Esophagus squamous epithelium (tissue), 5 donors: ENCODE measurements around the gene LARP4. TPM values are rescaled to one million over a fixed set of nuclear protein-coding genes. Genes with fewer than 3 reads are reported as not detected.
A peak's percentile ranks its signal among the peaks of the same experiment; 100 is the strongest.

Experiments
- DNase-seq: peaks from one replicate; lab custom pipeline; 2025; lab: John Stamatoyannopoulos, UW
- H3K27ac ChIP-seq, 4 donors: fragments of 200-600 bp; sonication (generic); one replicate each; pipeline ENCODE4 v1.5.1; 2016 to 2019; ENCODE audit warnings: mild to moderate bottlenecking in 1 of 4
- H3K27me3 ChIP-seq, 4 donors: fragments of 200-600 bp; sonication (generic); 1 replicate in 3 of 4; 2 replicates in 1 of 4; pipeline versions ENCODE4 v1.5.1 to v1.6.0; 2017 to 2021; ENCODE audit warnings: antibody characterized with exemption in 1 of 4
- H3K36me3 ChIP-seq, 3 donors: fragments of 200-600 bp; sonication (generic); one replicate each; pipeline ENCODE4 v1.5.1; 2016 to 2019
- H3K4me1 ChIP-seq, 3 donors: fragments of 200-600 bp; sonication (generic); one replicate each; pipeline ENCODE4 v1.5.1; 2017 to 2019
- H3K4me3 ChIP-seq, 4 donors: fragments of 200-600 bp; sonication (generic); 1 replicate in 3 of 4; 2 replicates in 1 of 4; pipeline ENCODE4 v1.5.1; 2016 to 2019; ENCODE audit warnings: mild to moderate bottlenecking in 2 of 4, moderate library complexity in 1 of 4
- H3K9me3 ChIP-seq, 3 donors: fragments of 200-600 bp; sonication (generic); one replicate each; pipeline ENCODE4 v1.5.1; 2016 to 2019
- POLR2A ChIP-seq, 4 donors: fragments of 450-650 bp; IDR thresholded peaks; one replicate each; pipeline ENCODE4 v1.6.1; 2017; ENCODE audit warnings: antibody characterized with exemption in 4 of 4, mild to moderate bottlenecking in 4 of 4, moderate library complexity in 3 of 4
- WGBS, 2 donors: methylation state at CpG; one replicate each; pipeline ENCODE4 v1.1.5; 2018; 5-methylcytosine and 5-hydroxymethylcytosine counted together
- intact Hi-C: fragments of 100-400 bp; cut with DNase I; formaldehyde crosslinking; loops from one replicate; pipeline ENCODE4 v1.15.0; 2022
- total RNA-seq, 4 donors: library from RNA; depleted of rRNA; stranded (reverse); fragments of >200 nt; gene quantifications; one replicate each; pipeline ENCODE4 v1.1.0, GENCODE V29; 2016
- TF ChIP-seq, protein P1 (sequence below), 6 experiments: fragments of 450-650 bp in 4 of 6; fragments of 200-600 bp in 2 of 6; sonication (generic) in 2 of 6; IDR thresholded peaks; one replicate each; pipeline ENCODE4 v1.5.1; 2016 to 2019; ENCODE audit warnings: antibody characterized with exemption in 6 of 6, mild to moderate bottlenecking in 4 of 6, moderate library complexity in 4 of 6
- donor health status: DM: yes; HTN: yes; CAD: no.

Gene LARP4
- total RNA-seq, result 10 to 100 TPM; 22.7 to 36.0 (median 29.6) TPM

DNA sequence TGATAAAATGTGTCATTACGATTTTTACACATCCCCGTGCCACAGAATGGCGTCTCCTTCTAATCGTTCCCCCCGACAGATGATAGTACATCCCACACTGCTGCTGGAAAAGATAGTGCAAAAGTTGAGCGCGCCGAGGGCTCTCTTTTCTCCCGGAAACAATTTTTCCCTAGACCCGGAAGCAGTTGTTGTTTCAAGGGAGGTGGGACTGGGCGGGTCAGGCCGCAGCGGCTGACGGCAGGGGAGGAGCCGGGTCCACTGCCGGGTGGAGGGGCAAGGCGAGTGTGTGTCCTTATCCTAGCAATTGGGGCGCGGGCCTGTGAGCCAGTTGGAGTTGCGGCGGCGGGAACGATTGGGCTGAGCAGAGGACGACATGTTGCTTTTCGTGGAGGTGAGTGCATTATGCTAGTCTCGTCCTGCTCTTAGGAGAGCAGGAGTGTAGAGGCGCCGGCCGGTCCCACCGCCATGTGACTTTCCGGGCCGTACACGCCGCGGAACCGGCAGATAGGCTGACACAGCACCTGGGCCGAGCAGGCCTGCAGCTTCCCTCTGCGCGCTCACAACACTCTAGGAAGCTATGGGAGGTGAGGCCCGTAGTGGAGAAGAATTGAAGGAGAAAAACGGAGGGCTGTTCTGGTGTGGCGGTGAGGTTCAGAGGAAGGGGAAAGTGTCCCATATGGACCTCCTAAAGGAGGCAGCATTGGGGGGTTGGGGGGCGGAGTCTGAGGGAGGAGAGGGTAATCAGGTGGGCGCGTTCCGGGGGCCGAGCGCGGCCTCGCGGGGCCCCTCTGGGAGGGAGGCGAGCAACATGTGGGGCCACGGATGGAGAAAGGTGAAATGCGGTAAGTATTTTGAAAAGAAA lies at the start of gene LARP4:
Gene LARP4 (plus strand): TSS at position 248 of the 862 bp plus-strand sequence. CDS start 126 bp downstream, at position 374.
- Histone ChIP-seq H3K4me3 (peak within 1 kb of the TSS; percentile 71 to 84 (median 82)), H3K27me3 (no peaks in the 10 kb centered on the region), H3K9me3 (no peaks in the 10 kb centered on the region), H3K4me1 (peaks cover 0 to 45% (median 28%) of the 10 kb centered on the region in 3 donors), H3K27ac (peak within 1 kb of the TSS; percentile 93 to 96 (median 96)), H3K36me3 (no peaks in the 10 kb centered on the region)
- intact Hi-C loops, result no loop called here
- 0 to 1% methylated on average over 22 to 42 of the region's 54 CpGs for WGBS, 2 donors
- TF ChIP-seq POLR2A (IDR thresholded peaks at IDR 0.05), result peak in 3 of 4 donors; percentile 54 to 93 (median 93)
- TF ChIP-seq, protein P1, sequence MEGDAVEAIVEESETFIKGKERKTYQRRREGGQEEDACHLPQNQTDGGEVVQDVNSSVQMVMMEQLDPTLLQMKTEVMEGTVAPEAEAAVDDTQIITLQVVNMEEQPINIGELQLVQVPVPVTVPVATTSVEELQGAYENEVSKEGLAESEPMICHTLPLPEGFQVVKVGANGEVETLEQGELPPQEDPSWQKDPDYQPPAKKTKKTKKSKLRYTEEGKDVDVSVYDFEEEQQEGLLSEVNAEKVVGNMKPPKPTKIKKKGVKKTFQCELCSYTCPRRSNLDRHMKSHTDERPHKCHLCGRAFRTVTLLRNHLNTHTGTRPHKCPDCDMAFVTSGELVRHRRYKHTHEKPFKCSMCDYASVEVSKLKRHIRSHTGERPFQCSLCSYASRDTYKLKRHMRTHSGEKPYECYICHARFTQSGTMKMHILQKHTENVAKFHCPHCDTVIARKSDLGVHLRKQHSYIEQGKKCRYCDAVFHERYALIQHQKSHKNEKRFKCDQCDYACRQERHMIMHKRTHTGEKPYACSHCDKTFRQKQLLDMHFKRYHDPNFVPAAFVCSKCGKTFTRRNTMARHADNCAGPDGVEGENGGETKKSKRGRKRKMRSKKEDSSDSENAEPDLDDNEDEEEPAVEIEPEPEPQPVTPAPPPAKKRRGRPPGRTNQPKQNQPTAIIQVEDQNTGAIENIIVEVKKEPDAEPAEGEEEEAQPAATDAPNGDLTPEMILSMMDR (IDR thresholded peaks at IDR 0.05), result peak in 1 of 6 experiments; percentile 9
- DNase-seq, result peak; percentile 43

DNA sequence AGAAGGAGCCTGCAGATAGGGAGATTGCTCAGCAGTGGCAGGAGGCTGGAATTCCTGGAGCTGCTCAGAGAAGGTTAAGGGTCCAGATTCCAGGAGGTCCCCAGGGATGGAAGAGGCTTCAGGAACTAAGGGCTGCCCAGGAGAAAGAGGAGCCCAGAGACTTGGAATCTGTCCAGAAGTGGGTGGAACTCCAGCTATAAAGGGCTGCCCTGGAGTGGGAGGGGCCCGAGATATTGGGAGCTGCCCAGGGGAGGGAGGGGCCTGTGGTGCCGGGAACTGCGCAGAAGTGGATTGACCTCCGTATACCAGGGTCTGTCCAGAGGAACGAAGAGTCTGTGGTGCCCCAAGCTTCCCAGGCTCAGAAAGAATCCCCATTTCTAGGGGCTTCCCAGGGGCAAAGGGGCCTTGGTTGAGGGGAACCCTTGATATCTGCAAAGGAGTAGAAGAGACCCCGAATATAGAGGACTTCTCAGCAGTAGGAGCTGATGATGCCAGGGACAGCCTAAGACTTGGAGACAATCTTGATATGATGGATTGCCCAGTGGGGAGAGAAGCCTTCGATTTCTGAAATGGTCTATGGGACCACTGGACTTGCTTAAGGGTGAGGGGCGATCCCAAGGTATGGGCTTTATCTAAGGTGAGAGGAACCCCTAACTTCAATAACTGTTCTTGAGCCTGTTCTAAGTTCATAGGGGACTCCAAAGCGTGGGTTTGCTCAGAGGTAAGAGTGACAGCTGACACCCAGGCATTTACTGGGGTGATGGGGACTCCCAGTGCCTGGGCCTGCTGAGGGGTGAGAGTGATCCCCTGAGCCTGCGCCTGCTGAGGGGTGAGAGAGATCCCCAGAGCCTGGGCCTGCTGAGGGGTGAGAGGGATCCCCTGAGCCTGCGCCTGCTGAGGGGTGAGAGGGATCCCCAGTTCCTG lies 49.3 kb upstream of the LARP4 start:
- no peak overlapping the region for H3K4me3 ChIP-seq
- 82 to 88% methylated on average over 5 to 8 of the region's 11 CpGs for WGBS, 2 donors
- H3K27ac ChIP-seq, result no peak overlapping the region
- H3K4me1 ChIP-seq, result peaks cover 0 to 19% (median 4%) of the 10 kb centered on the region in 3 donors
- intact Hi-C loops, result no loop called here
- no peaks in the 10 kb centered on the region for H3K9me3 ChIP-seq
- H3K27me3 ChIP-seq, result no peaks in the 10 kb centered on the region
- TF ChIP-seq, protein P1 (IDR thresholded peaks at IDR 0.05), result no peak
- TF ChIP-seq POLR2A (IDR thresholded peaks at IDR 0.05), result no peak
- DNase-seq, result no peak
- H3K36me3 ChIP-seq, result no peaks in the 10 kb centered on the region

DNA sequence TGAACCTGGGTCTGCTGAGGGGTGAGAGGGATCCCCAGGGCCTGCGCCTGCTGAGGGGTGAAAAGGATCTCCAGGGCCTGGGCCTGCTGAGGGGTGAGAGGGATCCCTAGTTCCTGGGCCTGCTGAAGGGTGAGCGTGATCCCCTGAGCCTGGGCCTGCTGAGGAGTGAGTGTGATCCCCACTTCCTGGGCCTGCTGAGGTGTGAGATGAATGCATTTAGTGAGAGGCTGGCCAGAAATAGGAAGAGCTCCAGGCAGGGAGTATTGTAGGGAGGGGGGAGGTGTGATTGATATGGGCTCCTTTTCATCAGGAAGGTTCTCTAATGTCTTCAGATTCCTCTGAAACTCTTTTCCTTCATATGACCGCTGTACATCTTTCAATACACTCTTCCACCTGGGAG lies 47.3 kb upstream of the LARP4 start:
- H3K36me3 ChIP-seq, result no peaks in the 10 kb centered on the region
- peaks cover 0 to 18% (median 4%) of the 10 kb centered on the region in 3 donors for H3K4me1 ChIP-seq
- no peak for TF ChIP-seq POLR2A (IDR thresholded peaks at IDR 0.05)
- TF ChIP-seq, protein P1 (IDR thresholded peaks at IDR 0.05), result no peak
- H3K27me3 ChIP-seq, result no peaks in the 10 kb centered on the region
- no peak for DNase-seq
- H3K9me3 ChIP-seq, result no peaks in the 10 kb centered on the region
- H3K27ac ChIP-seq, result no peak overlapping the region
- intact Hi-C loops, result no loop called here
- 92 to 100% methylated on average over 1 to 3 of the region's 3 CpGs for WGBS, 2 donors
- H3K4me3 ChIP-seq, result no peak overlapping the region

DNA sequence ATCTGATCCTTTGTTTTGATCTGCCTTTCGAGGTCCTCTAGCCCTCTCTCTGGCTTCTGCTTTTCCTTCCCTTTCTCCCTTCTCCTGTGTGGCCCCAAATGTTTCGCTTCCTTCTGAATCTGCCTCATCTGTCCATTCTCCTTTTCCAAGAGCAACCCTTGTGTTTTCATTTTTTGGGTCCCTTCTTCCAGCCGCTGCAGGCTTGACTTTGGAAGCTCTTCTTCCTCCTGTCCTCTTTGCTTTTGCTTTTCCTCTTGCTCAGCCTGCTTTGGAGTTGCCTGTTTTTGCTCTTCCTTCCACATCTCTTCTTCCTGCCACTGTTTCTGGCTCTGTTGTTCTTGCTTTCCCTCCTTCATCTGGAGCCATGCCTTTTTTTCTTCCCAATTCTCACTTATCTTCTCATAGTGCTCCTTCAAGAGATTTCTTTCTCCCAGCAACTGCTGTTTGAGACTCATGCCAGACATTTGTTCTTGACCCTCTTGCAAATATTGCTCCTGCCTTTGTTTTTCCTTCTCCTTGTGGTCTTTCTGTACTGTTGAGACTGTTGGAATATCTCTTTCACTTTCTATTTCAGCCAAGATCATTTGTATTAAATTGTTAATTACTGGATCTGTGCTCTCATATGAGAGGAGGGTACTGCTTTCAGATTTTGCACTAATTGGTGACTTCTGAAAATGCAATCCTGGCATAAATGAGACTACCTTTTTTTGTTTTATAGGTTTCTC lies 46.7 kb upstream of the LARP4 start:
- Histone ChIP-seq H3K9me3 (no peaks in the 10 kb centered on the region), H3K27me3 (no peaks in the 10 kb centered on the region), H3K36me3 (no peaks in the 10 kb centered on the region), H3K4me1 (peaks cover 0 to 12% (median 4%) of the 10 kb centered on the region in 3 donors), H3K27ac (peak overlapping the region in 1 of 4 donors; percentile 38), H3K4me3 (peak overlapping the region in 1 of 4 donors; percentile 28)
- TF ChIP-seq, protein P1 (IDR thresholded peaks at IDR 0.05), result no peak
- TF ChIP-seq POLR2A (IDR thresholded peaks at IDR 0.05), result no peak
- no peak for DNase-seq
- WGBS, 2 donors, result 81 to 88% methylated on average over 3 of the region's 3 CpGs
- intact Hi-C loops, result no loop called here
